Nephron (organoid): ENCODE data around the gene SORBS1.

ENCODE experiments used
- H3K27ac Mint-ChIP-seq, 3 experiments: 2 replicates each; pipeline ENCODE4 v1.8.0; 2020; ENCODE audit warnings: mixed read lengths in 3 of 3, mild to moderate bottlenecking in 2 of 3, moderate library complexity in 1 of 3
- H3K27me3 Mint-ChIP-seq: 2 replicates; pipeline ENCODE4 v1.8.0; 2021; ENCODE audit warnings: low read depth, mild to moderate bottlenecking, moderate library complexity, mixed read lengths
- H3K36me3 Mint-ChIP-seq: 2 replicates; pipeline ENCODE4 v1.8.0; 2020; ENCODE audit warnings: low read depth, mixed read lengths
- H3K4me1 Mint-ChIP-seq: 2 replicates; pipeline ENCODE4 v1.8.0; 2020; ENCODE audit warnings: mixed read lengths
- H3K4me3 Mint-ChIP-seq, 3 experiments: 2 replicates each; pipeline ENCODE4 v1.8.0; 2020; ENCODE audit warnings: mild to moderate bottlenecking in 3 of 3, mixed read lengths in 3 of 3, moderate library complexity in 2 of 3
- H3K9me3 Mint-ChIP-seq: 2 replicates; pipeline ENCODE4 v1.8.0; 2020; ENCODE audit warnings: mixed read lengths
- TF ChIP-seq, protein P1 (sequence below), 3 experiments: fragments of 200-600 bp; sonication (generic); IDR thresholded peaks; one replicate each; pipeline ENCODE4 v1.5.0; 2021; ENCODE audit warnings: antibody characterized with exemption in 3 of 3; ENCODE audit not compliant: unreplicated experiment in 3 of 3

SORBS1 gene

DNA sequence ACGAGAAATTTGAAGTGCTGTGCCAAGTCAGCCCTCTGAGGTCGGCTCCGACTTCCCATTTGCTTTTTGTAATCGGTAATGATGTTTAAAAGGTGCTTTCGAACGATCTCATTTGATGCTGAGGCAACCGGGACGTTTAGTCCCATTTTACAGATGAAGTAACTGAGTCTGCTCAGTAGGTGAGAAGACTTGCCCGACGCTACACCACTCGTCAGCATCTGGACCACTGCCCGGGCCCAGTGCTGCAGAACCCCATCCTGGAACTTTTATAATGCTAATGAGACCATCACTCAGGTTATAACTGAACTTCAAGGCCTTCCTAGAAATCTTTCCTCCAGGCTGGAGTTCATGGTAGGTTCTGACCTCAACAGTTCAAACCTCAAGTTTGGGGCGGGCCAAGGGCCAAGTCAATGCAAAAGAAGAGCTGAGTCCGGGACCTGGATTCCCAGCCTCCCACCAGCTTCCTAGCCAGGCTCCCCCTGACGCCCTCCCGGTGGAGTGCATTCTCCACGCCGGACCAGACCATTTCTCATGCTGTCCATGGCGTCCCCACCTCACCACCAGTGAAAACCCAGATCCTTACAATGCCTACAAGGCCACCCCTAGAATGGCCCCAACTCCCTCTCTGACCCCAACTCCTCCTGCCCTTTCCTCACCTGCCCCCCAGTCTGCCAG, 269.7 kb downstream of the SORBS1 start:
- H3K27ac Mint-ChIP-seq: peak overlapping the region in 2 of 3 experiments; percentile 3 to 50
- H3K4me1 Mint-ChIP-seq: peaks cover 36% of the 10 kb centered on the region
- TF ChIP-seq, protein P1, sequence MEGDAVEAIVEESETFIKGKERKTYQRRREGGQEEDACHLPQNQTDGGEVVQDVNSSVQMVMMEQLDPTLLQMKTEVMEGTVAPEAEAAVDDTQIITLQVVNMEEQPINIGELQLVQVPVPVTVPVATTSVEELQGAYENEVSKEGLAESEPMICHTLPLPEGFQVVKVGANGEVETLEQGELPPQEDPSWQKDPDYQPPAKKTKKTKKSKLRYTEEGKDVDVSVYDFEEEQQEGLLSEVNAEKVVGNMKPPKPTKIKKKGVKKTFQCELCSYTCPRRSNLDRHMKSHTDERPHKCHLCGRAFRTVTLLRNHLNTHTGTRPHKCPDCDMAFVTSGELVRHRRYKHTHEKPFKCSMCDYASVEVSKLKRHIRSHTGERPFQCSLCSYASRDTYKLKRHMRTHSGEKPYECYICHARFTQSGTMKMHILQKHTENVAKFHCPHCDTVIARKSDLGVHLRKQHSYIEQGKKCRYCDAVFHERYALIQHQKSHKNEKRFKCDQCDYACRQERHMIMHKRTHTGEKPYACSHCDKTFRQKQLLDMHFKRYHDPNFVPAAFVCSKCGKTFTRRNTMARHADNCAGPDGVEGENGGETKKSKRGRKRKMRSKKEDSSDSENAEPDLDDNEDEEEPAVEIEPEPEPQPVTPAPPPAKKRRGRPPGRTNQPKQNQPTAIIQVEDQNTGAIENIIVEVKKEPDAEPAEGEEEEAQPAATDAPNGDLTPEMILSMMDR (IDR thresholded peaks at IDR 0.05; ENCODE audit: unreplicated experiment in 3 of 3): no peak
- H3K9me3 Mint-ChIP-seq: no peaks in the 10 kb centered on the region
- peaks cover 34% of the 10 kb centered on the region for H3K27me3 Mint-ChIP-seq
- no peaks in the 10 kb centered on the region for H3K36me3 Mint-ChIP-seq
- peak overlapping the region; percentile 74 to 90 (median 86) for H3K4me3 Mint-ChIP-seq

DNA sequence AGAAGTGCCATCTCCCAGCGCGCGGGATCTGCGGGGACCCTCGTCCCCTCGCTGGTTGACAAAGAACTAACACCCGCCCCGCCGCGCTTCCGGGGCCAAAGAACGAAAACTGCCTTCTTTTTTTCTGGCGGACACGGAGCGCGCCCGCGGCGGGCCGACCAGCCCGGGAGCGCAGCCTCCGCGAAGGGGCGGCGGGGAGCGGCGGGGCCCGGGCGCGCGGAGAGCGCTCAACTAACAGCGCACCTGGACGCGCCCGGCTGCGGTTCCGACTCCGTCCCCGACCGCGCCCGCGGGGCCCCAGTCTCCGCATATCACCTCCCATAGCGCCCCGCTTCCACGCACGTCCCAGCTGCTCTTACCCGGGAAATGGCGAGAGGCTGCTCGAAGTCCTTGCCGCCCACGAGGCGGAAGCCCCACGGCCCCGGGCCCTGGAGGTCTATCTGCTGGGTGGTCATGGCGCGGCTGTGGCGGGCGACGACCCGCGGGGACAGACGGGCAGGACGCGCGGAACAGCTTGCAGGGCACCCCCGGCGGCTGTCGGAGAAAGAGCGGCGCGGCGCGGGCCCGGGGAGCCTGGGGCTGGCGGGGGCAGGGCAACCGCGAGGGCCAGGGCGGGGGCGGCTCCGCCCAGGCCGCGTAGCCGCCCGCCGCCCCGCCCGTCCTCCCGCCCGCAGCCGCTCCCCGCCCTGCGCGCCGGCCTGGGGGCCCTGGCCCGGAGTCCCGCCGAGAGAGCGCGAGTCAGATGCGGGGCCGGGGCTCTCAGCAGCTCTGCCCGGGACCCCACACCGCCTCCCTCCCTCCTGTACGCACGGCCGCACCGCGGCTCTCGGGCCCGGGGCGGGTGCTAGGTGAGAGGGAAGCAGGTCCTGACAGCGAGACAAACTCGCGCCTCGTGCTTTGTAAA, 270.5 kb downstream of the SORBS1 start, which contains the start of gene PDLIM1:
PDLIM1 (minus strand) TSS at position 543 of the 904 bp plus-strand sequence; CDS start at position 455, 88 bp downstream.
- peak within 1 kb of the TSS; percentile 84 to 93 (median 91) for H3K4me3 Mint-ChIP-seq
- TF ChIP-seq, protein P1 (IDR thresholded peaks at IDR 0.05; ENCODE audit: unreplicated experiment in 3 of 3): peak in 1 of 3 experiments; percentile 19
- no peaks in the 10 kb centered on the region for H3K36me3 Mint-ChIP-seq
- peaks cover 34% of the 10 kb centered on the region for H3K27me3 Mint-ChIP-seq
- H3K4me1 Mint-ChIP-seq: peaks cover 36% of the 10 kb centered on the region
- H3K27ac Mint-ChIP-seq: peak within 1 kb of the TSS; percentile 51 to 90 (median 82)
- no peaks in the 10 kb centered on the region for H3K9me3 Mint-ChIP-seq

DNA sequence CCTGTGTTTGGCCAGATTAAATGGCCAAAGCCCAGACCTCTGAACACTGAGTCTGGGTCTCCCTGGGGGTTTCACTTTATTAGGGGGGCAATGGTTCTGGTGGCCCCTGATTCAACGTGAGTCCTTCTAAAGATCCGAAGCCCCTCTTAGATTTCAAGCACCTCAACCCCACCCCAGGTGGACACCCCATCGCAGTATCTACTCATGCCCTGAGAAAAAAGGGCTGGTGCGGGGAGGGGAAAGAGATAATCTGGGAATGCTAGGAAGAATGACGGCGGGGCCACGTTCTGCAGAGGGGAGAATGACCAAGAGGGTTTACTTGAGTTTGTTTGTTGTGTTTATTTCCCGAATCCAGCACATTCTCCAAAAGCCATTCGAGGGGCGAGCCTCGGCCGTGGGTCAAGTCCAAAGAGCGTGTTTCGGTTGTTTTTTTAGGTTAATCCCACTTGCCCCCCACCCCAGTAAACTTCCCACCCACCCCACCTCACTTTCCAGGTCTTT, 271.2 kb downstream of the SORBS1 start:
- H3K27me3 Mint-ChIP-seq: peaks cover 28% of the 10 kb centered on the region
- no peaks in the 10 kb centered on the region for H3K36me3 Mint-ChIP-seq
- H3K4me1 Mint-ChIP-seq: peaks cover 36% of the 10 kb centered on the region
- TF ChIP-seq, protein P1 (IDR thresholded peaks at IDR 0.05; ENCODE audit: unreplicated experiment in 3 of 3): no peak
- peak overlapping the region; percentile 51 to 90 (median 82) for H3K27ac Mint-ChIP-seq
- H3K9me3 Mint-ChIP-seq: no peaks in the 10 kb centered on the region
- peak overlapping the region; percentile 84 to 93 (median 91) for H3K4me3 Mint-ChIP-seq

DNA sequence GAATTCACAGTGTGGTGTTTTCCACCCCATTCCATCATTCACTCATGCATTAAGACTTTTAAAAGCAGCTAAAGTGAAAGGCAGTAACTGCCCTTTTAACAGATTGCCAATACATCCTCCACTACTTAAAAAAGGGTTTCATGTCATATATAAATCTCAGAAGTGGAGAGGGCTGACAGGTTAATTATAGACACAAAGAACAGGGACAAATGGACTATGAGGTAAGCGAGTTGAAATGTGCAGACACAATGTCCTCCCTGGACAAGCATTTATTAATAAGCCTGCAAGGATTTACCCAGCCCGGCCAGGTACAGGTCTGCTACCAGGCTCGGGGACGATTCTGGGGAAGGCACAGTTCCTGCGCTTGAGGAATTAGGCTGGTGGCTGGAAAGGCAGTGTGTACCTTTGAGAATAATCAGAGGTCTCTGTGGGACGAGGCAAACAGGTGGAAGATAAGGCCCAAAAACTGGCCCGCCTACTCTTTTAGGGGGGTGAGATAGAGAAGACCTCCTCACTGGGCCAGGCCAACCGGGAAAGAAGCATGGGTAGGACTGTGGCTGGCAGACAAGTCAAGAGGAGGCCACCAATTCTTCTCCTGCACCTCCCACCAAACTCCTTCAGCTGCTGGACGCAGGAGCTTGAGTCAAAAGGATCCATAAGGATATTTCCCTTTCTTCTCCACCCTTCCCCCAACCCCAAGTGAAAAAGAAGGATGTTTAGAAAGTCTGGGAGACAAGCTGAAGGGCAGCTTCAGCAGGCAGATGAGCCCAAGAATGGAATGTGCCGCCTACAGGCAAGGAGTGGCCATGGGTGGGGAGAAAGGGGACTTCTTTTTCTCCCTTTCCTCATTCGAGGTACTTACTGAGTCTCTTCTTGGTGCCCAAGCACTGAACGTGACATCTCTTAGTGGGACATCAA, 271.9 kb downstream of the SORBS1 start:
- Mint-ChIP-seq H3K36me3 (no peaks in the 10 kb centered on the region), H3K4me1 (peaks cover 31% of the 10 kb centered on the region), H3K9me3 (no peaks in the 10 kb centered on the region)

DNA sequence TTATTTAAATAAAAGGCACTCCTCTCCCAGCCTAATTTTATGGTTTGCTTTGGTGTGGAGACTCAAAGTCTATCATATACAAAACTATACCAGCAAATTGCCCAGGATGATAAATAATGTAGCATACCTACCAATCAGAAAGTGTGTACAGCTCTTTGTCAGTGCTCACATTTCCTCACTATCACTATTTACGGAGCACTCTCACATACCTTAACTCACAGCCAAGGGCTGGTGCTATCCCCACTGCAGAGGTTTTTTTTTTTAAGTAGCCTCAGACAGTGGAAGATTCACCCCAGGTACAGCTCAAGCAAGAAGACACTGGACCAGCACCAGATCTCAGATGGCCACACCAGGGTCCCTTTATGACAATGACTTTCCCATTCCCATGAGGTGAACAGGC, 272.9 kb downstream of the SORBS1 start:
- Mint-ChIP-seq H3K9me3 (no peaks in the 10 kb centered on the region), H3K36me3 (no peaks in the 10 kb centered on the region), H3K4me3 (peak overlapping the region; percentile 36 to 57 (median 49)), H3K27ac (no peak overlapping the region), H3K27me3 (peaks cover 28% of the 10 kb centered on the region), H3K4me1 (peaks cover 23% of the 10 kb centered on the region)
- TF ChIP-seq, protein P1 (IDR thresholded peaks at IDR 0.05; ENCODE audit: unreplicated experiment in 3 of 3): no peak

More for the DNA sequence above, 271.9 kb downstream of the SORBS1 start:
- Mint-ChIP-seq H3K27me3 (peaks cover 28% of the 10 kb centered on the region), H3K27ac (peak overlapping the region; percentile 51 to 82 (median 52)), H3K4me3 (peak overlapping the region; percentile 84 to 93 (median 91))
- TF ChIP-seq, protein P1 (IDR thresholded peaks at IDR 0.05; ENCODE audit: unreplicated experiment in 3 of 3): peak in 1 of 3 experiments; percentile 14
